COR-L47 (cell line): ENCODE results near the gene INSL3.

Experiments used
- DNase-seq: peaks from one replicate; lab custom pipeline; 2025; lab: John Stamatoyannopoulos, UW

Gene INSL3, protein sequence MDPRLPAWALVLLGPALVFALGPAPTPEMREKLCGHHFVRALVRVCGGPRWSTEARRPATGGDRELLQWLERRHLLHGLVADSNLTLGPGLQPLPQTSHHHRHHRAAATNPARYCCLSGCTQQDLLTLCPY

DNA sequence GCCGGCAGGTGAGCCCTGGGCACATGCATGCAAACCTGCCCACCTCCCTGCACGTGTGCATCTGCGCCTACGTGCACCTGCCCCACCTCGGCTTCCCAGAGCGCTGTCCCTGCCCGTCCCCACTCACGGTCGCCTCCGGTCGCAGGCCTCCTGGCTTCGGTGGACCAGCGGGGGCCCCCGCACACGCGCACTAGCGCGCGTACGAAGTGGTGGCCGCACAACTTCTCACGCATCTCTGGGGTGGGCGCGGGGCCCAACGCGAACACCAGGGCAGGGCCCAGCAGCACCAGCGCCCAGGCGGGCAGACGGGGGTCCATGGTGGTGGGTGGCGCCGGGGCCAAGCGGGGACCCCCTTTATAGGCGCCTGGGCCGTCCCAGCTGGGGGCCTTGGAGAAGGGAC is at the start of gene INSL3:
Gene INSL3 (minus strand): TSS at position 330 of the 400 bp plus-strand sequence. CDS start 13 bp downstream, at position 317.
- no peak for DNase-seq

DNA sequence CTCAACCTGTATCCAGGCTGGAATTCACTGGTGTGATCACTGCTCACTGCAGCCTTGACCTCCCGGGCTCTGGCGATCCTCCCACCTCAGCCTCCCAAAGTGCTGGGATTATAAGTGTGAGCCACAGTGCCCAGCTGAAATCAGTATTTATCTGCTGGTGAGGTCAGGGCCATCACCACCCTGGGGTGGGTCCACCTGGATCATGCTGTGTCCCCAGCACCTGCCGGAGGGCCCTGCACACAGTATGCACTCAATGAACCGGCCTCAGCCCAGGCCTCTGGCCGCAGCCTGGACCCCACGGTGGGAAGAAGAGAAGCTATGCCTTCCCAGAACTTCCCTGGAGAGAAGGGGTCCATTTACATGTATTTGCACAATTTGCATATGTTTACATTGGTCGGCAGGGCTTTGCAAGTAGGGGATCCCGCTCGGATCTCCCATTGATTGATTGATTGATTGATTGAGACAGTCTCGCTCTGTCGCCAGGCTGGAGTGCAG is 47.8 kb upstream of the INSL3 start:
- no peak for DNase-seq

GRCh38 chr19:17868669-17869068 is 47.4 kb upstream of the INSL3 start:
- DNase-seq, result no peak

DNA sequence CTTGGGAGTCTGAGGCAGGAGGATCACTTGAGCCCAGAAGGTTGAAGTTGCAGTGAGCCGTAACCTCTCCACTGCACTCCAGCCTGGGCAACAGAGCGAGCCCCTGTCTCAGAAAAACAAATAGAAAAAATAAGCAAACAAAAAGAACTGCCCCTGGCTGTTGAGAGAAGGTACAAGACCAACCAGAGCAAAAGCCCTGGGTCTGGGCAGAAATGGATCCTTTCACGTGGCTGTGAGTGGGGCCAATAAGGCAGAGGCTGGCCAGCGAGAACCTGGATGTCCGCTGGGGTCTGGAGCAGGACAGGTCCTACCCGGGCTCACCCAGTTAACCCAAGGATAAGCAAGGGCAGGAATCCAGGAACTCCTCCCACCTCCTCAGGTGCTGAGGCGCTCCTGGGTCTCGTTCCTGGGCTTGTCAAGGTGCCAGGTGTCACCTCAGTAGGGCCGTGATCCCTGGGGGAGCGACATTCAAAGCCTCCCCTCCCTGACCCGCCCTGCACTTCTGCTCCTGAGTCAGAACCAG is 45.7 kb upstream of the INSL3 start:
- DNase-seq, result no peak

DNA sequence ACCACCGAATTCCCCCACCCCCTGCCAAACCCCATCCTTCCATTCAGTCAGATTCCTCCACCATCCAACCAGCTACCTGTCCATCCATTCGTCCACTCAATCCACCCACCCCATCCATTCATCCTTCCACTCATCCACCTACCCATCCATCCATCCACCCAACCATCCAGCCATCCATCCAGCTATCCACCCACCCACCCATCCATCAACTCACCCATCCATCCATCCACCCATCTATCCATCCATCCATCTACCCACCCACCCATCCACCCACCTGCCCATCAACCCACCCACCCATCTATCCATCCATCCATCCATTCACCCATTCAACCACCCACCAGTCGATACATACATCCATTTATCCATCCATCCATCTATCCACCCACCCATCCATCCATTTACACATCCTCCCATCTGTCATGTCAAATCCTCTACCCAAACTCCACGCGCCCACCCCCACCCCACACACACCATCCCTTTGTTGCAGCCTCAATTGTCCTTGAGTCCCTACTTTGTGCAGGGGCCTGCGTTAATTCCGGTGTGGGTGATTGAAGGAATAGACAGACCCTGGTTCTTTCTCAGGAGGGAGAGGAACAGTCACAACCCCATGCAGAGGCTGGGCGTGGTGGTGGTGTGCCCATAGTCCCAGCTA is 45.1 kb upstream of the INSL3 start:
- DNase-seq, result no peak

DNA sequence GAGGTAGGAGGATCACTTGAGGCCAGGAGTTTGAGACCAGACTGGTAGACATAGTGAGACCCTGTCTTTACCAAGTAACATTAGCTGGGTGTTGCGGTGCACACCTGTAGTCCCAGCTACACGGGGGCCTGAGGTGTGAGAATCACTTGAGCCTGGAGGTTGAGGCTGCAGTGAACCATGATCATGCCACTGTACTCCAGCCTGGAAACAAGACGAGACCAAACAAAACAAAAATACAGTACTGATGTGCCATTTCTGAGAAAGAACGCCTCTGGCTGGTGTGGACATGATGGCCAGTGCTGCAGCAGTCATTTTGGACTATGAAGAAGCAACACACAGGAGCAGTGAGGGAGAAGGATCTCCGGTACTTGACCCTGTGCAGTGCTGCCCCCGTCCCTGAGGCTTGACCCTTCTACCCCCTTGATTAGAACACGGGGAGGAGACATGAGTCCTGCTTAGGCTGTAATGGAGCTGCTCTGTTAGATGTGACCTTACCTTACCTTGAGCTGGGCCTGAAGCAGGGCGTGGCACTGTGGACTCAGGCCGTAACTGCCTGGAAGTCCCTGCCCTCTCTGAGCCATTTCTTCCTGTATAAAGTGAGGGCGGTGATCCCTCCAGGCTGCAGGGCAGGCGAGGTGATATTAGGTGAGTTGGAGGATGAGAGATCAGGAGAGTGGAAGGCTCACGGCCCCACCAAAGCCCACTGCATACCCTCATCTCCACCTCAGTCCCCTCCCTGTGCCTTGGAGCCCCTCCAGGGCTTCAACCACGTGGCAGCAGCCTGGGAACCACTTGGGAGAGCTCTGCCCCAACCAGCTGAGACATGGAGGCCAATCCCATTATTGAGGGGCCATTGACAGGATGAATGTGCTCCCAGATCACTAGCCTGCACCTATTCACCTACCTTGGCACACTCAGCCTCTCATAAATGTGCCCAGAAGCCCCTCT is 44.3 kb upstream of the INSL3 start:
- no peak for DNase-seq

DNA sequence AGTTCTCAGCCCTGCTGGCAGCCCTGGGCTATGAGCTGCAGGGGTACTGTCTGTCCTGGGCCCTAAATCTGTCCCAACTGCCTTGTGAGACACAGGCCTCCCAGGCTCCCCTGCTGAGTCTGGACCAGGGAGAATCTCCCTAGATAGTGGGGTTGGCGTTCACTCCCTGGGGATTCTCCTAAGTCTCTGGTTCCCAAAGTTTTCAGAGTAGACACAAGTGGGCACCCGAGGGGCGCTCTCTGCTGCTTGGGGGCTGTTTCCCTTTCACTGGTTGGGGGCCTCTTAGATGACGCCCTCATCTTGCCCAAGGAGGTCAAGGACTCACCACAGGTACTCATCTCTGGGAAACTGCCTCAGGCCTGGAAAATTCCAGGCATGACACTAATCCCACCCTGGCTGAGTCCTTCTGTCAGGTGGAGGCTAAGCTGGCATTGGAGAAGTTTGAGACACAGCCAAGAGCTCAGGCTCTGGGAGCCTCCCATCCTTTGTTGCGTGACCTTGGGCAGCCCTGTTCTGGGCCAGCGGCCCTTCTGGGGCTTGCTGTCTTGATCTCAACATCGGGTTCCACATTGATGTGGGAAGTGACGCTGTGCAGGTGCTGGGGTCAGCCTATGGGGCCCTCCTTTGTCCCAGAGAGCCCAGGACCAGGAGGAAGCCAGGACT is 42.3 kb upstream of the INSL3 start:
- DNase-seq, result no peak

DNA sequence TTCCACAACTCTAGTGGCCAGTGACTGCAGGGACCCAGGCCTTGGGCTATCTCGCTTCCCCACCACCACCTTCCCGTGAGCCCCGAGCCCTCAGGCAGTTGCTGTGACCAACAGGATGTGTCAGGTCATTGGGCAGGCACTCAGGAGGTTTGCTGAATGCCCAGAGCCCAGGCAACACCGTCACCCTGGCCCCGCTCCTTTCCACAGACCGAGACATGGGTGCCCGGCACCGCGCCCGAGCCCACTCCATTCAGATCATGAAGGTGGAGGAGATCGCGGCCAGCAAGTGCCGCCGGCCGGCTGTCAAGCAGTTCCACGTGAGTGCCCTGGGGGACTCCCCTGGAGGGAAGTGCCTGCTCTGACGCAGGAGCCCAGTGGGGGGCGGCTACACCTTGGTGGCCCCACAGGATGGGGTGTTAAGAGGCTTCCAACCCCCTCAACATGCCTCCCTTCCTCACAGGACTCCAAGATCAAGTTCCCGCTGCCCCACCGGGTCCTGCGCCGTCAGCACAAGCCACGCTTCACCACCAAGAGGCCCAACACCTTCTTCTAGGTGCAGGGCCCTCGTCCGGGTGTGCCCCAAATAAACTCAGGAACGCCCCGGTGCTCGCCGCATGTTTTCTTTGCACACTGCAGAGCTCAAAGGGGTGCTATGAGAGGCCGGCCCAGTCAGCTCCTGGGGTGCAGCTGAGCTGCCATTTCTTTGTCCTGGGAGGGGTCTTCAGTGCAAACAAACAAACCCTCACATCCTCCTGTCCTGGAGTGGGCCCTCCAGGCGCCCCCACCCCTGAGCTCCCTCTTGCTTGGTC is 41.6 kb upstream of the INSL3 start:
- no peak for DNase-seq

- no peak for DNase-seq
Measured at GRCh38 chr19:17861542-17862402, 40.5 kb upstream of the INSL3 start.

DNA sequence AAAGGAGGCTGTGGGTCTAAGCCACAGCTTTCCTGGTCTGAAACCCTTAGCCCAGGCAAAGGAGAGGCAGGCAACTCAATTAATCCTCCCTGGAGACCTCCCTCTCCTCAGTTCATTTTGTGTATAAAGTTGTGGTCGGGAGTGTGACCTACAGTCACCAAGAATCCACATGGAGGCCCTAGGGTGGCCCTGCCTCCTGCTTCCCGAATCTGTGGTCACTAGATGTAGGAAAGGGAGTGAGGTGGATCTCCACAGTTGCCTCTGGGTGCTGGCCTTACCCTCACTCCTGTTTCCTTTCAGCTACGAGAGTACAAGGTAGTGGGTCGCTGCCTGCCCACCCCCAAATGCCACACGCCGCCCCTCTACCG is 39.7 kb upstream of the INSL3 start:
- DNase-seq, result no peak

DNA sequence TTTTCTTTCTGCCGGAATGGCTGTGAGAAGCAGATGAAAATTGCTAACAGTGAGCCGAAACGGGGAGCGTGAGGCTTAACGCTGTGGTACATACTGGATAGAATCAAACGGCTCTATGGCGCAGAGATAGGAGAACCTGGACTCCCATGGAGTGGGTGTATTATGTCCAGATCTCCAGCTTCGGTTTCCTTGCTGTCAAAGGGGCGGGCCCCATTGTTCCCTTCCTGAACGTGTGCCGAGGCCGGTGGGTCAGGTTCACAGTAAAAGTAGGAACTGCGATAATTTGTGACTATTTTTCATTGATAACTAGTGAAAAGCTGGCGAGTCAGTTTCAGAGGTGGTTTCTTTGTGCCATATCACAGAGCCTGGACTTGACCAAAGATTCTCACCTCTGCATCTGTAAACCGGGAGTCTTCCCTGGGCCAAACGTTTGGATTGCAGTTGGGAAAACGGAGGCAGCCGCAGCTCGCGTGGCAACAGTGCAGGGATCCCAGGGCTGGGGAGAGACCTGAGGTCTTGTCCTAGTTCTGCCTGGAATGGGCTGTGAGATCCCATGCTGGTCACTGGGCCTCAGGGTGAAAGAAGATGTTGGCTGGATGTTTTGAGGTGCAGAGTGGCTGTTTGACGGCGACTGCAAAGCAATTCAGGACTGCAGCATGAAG is 39.1 kb upstream of the INSL3 start:
- DNase-seq, result no peak

DNA sequence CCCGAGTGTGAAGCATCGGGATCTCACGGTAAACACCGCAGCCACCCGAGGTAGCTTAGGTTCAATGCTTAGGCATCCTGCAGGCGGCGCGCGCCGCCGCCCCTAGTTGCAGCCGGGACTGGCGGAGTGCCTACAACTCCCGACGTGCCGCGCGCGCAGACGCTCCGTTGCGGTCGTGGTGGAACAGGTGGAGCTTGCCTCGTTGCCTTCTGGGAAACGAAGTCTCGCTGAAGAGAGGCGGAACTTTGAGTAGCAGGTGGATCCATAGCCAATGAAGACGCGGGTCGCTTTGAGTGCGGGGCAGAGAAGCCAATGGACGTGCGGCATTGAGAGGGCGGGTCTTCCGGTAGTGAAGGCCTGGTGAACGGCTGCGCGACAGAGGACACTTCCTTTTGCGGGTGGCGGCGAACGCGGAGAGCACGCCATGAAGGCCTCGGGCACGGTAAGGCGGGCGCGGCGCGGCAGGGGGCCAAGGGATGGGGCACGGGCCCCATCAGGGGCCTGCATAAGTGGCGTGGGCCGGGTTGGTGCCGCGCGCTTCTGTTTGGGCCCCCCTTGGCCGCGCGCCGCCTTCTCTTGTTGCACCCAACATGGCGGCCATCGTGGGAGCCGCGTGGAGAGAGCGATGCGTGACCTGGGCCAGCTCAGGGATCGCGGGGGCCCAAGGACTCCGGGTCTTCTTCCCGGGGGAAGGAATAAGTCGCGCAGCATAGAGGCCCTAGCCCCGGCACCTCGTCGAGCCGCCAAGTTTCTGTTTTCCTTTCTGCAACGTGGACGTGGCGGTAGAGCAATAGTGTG is 38.4 kb upstream of the INSL3 start, which contains the start of gene RPL18A:
Gene RPL18A (plus strand): TSS at position 378 of the 798 bp plus-strand sequence. CDS start 47 bp downstream, at position 425.
- DNase-seq, result peak; percentile 99

GRCh38 chr19:17855280-17856152 is 34.2 kb upstream of the INSL3 start:
- DNase-seq, result peak; percentile 38

GRCh38 chr19:17854061-17854460 is 32.7 kb upstream of the INSL3 start:
- no peak for DNase-seq

- DNase-seq, result no peak
Measured at GRCh38 chr19:17848595-17849292, 27.4 kb upstream of the INSL3 start.

DNA sequence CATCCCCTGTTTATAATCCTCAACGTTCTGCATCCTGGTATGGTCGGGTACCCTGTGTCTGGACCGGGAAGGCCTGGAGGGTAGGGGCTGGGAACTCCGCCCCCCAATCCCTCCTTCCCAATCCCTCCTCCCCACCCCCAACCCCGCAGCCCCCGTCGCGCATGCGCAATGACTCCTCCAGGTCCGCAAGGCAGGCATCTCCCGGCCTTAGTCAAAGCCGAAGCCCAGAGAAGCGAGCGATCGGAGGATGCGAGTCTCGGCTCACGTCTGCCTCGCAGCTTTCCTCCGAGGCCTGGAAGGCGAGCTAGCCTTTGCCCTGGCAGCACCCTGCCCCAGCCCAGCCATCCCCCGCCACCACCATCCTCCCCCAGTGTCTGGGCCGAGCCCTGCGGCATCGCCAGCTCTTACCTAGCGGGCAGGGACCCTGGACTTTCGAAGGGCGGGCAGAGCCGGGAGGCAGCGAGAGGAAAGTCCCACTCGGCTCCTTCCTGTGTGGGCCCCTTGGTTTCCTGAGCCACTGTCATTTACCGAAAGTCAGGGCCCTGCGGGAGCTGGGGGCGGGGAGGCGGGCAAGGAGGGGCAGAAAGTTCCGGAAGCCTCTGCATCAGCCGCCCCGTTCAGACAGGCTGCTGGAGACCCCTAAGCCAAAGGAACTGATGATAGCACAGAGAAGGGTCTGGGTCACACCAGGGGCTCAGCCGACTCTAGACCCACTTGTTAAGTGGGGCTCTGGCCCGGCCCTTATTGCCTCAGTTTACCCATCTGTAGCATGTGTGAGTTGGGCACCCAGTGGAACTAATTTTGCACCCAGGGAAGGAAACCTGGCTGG is 26.4 kb upstream of the INSL3 start, which contains the start of gene JAK3:
Gene JAK3 (minus strand): TSS at position 445 of the 829 bp plus-strand sequence. CDS start 3,565 bp downstream, outside the sequence.
- DNase-seq, result no peak
